Stimulated activated naive CD8-positive, alpha-beta T cell treated with anti-CD3 and anti-CD28 coated beads, Interleukin-15, Interleukin-2, amounts not matched to agents 100 U/mL and 50 U/mL, for 24 hours (primary cell): ENCODE results near the gene PGF.

Experiments
- ATAC-seq: fragments of 150-1000 bp; cut with Tn5 transposase; one replicate; pipeline ENCODE4 v1.10.0; 2021
- DNase-seq: peaks from one replicate; pipeline ENCODE4 v3.0.0; 2021

Gene PGF

DNA sequence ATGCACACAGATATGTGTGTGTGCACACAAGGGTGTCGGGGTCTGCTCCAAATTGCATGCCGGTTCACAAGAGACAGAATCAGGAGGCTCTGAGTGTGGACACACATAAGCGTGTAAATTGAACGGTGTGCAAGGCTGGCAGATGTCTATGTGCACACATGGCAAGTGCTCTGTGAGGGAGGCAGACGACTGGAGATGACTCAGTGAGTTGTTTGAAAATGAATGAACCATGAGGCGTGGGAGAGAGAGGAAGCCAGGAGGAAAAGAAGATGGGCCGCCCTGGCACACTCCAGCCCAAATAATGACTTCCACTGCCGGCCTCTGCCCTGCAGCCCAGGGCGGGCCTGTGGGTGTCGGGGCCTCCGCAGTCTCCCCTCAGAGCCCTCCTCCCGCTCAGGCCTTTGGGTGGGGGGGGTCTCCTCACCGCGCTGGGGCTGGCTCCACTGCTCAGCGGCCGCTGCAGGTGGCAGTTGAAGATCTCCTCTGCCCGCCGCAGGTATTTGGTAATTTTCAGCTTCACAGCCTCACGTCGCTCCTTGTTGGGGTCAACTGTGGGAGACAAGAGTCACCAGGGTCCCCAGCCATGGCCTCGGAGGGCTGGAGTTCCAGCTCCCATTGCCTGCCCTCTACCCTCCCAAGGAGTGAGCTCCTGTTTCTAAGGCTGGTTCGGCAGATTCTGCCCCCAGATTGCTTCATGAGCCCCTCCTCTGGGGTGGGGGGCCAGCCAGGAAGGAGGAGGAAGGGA, 35.8 kb downstream of the PGF start:
- ATAC-seq (no peak), DNase-seq (no peak)

DNA sequence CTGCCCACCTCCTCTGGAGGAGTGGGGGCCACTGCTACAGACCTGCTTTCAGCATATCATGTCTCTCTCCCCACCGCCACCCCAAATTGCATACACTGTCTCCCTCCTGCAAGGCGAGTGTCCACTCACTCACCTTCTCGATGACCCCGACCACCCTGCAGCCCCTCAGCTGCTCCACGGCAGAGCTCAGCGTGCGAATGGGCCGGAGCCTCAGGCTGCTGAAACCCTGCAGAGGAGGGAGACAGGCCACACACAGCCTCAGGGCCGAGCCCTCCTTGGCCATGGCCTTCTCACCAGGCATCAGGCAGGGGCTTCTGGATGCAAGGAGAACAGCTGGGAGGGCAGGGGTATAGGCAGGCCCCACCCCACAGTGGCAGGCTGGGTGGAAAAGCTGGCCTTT, 37.0 kb downstream of the PGF start:
- ATAC-seq (no peak), DNase-seq (no peak)

DNA sequence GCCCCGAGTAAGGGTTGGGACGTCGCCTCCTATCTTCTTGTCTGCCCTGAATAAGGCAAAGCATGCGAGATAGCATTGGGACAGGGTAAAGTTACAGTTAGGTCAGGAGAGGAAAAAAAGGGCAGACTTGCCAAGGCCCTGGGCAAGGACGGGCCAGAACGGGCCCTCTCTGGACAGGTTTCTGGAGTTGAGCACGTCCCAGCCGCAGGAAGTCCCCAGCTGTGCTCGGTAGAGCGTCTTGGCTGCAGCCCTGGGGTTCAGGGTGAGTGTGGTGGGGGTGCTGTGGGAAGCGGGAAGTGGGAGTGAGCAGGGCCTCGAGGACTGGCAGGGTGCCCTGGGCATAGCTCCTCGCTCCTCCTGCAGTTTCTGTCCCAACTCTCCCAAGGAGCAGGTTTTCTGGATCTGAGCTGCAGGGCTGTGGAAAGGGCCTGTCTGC, 37.7 kb downstream of the PGF start:
- DNase-seq (no peak), ATAC-seq (no peak)

DNA sequence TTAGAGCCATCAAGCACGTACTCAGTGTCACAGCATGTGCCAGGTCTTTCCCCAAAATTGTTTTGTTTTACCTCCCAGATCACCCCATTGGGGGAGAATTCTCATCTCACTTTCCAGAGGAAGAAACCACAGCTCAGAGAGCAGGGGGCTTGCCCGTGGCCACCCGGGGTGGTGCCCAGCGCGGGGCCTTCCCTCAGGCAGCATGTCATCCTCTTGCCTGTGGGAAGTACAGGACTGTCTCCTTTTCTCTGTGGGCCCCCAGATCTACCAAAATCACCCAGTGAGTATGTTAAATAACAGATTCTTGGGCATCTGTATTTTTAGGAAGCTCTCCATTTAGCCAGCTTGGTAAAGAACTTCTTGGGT, 38.2 kb downstream of the PGF start:
- ATAC-seq = no peak
- no peak for DNase-seq

DNA sequence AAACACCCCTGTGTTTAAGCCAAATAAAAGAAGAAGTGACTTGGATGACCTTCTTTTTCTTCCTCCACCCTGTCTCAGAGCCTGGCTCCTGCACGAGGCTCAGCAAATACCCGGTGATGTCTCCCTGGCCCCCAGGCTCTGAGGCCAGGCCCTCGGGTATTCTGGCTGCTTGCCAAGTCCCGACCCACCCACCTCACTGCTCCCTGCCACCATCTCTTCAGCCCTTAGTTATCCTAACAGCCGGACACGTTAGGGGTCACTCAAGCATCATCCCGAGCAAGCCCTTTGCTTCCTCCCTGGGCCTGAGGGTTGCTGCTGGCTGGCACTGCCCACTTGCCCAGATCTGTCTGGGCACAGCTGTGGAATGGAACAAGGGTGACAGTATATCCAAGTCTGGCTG, 39.6 kb downstream of the PGF start:
- ATAC-seq (no peak), DNase-seq (no peak)

DNA sequence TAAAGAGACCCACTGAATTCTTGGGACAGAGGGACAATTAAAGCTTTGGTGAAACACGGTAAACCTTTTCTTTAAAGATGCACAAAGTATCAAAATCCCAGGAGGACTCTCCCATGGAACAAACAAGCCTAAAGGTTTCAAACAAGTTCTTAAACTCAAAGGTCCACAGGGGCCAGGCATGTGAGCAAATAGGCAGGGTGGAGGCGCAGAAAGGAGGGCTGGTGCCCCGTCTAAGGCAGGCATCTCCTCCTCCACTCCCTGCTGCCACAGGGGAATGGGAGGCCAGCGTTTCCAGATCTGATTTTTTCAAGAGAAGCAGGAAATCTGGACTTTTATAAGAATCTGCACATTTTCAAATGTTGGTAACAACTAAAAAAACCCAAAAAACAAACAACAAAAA, 40.0 kb downstream of the PGF start:
- DNase-seq (no peak), ATAC-seq (no peak)

DNA sequence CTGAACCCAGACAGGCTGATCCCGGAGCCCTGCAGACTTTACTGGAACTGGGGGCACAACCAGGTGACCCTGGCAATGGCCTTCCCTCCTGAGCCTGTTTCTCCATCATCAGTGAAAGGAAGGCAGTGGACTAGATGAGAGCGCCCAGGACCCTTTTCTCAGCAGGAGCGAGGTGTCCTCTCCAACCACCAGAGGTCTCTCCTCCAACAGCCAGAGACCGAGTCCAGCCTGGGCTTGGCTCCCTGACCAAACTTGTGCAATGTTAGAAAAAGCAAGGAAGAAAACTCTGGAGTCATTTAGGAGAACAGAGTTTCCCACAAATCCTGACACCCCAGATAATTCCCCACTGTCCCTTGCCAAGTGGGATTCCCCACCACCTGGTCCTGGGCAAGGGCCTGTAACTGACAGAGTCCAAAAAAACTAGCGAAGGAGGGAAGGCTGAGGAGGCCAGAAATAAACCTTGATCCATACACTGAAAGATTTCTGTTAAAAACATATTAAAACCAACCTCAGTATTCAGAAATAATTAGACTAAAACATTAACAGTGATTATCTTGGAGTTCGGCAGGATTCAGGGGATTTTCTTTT, 41.3 kb downstream of the PGF start:
- ATAC-seq = no peak
- no peak for DNase-seq

DNA sequence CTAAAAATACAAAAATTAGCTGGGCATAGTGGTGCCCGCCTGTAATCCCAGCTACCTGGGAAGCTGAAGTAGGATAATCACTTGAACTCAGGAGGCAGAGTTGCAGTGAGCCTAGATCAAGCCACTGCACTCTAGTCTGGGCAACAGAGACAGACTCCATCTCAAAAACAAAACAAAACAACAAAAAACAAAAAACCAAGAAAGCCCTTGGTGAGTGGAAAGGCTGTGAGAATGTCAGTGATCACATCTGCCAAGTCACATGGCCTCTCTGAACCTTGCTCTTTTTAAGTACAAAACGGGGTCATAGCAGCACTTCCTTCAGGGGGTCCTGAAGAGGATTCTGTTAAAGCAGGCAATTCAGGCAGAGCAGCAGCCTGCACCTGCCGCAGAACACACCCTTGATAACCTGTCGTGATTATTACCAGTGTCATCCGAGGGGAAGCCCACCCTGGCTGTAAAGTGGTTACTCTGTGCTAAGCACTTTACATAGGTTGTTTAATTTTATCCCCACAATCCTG, 41.9 kb downstream of the PGF start:
- ATAC-seq (no peak), DNase-seq (no peak)

DNA sequence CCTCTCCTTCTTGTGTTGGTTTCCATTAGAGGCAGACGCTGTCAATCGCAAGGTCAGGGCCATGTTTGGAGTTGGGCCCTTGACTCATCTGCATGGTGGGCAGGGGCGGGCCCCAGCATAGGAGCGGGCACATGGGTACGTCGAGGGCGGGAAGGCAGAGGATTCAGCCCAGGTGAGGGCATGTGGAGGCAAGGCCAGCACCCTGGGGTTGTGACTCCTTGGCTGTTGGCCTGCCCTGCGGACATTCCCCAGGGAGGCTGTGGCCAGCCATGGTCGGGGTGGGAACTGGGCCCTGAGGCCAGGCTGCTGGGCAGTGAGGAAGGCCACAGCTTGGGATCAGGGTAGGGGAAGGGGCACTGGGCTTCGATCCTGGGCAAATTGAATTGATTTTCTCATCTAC, 42.6 kb downstream of the PGF start:
- ATAC-seq (no peak), DNase-seq (no peak)

DNA sequence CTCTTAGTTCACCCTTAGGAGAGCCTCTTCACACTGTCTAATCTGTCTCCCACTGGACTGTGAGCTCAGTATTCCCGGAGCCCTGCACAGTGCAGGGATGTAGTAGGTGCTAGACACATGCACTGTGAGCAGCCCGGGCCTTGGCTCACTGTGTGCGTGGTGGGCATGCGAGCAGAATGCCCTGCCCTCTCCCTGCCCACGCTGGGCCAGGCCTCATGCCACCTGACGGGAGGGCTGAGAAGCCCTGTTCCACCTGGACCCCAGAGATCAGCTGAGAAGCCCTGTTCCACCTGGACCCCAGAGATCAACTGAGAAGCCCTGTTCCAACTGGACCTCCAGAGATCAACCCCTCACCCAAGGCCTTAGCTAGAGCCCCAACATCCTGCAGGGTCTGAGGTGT, 43.3 kb downstream of the PGF start:
- no peak for ATAC-seq
- no peak for DNase-seq

DNA sequence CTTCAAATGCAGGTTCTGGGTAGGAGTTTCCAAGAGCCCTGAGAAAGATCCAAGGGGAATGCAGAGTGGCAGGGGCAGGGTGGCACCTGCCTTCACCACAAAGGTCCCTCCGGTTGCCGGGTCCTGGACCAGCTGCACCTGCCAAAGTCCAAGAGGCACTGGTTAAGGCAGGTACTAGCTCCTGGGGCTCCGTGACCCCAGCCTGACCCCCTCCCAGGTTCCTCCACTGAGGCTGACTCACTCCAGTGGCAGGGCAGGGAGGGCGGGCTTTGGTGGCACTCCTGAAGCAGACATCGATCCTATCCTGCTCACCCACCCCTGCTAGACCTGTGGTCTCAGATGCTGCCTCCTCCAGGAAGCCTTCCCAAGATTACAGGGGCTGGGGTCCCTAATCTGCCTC, 43.7 kb downstream of the PGF start:
- DNase-seq = no peak
- ATAC-seq = no peak

DNA sequence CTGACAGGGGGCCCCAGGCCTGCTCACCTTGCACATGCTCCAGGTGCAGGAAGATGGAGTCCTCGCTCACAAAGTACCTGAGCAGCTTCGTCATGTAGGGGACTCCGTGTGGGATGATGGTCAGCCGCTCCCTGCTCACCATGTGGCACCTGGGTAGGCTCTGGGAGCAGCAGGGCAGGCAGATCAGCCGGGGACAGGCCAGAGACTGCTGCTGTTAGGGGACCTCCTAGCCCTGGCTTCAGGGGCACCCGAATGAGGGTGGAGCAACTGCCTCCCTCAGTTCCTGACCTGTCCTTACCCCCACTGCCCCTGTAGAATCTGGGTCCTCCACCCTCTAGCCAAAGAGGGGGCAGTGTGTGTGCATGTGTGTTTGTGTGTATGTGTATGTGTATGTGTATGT, 44.2 kb downstream of the PGF start:
- ATAC-seq (no peak), DNase-seq (no peak)

DNA sequence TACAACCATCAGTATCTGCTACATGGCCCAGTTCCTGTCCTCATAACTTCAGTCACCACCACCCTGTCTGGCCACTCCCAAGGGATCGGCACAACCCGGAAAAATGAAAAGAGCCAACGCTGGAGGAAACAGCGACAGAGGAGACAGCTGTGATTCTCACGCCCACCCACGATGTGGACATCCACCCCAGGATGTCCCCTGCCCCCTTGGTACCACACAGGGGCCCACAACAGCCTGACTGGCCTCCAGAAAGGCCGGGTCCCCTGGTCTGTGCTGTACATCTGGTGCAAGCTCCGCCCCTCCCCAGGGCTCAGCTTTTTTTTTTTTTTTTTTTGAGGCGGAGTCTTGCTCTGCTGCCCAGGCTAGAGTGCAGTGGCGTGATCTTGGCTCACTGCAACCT, 44.8 kb downstream of the PGF start:
- no peak for DNase-seq
- ATAC-seq = no peak

DNA sequence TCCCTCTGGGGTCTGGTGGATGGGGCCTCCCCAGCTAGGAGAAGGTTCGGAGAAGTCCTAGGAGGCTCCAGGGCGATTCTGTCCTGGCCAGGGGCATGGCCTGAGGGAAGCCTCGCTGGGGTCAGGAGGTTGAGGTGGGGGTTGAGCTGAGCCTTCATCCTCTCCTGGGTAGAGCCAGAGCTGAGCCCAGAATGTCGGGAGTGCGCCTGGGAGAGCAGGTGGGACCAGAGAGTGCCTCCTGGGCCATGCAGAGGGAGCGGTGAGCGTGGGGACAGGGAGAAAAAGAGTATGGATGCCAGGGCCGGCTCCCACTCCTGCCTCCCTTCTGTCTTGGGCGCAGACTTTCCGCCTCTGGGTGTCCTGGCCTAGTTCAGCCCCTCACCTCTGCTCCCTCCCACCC, 45.5 kb downstream of the PGF start:
- ATAC-seq (no peak), DNase-seq (no peak)

DNA sequence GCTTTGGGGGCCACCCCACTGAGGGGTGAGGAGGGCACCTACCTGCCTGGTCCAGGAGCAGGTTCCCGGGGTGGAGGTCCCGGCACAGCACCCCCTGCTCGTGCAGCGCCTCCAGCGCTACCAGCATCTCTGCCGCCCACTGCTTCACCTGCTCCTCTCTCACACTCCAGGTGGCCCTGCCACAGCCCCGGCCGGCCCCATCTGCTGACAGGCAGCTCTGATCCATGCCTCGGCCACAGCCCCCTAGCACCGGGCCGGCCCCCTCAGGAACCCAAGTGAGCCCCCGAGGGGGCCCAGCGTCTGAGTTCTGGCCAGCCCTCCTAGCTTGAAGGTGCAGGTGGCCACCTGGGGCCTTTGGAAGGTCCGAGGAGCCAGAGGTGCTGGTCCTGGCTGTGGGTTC, 45.9 kb downstream of the PGF start:
- DNase-seq (no peak), ATAC-seq (no peak)

DNA sequence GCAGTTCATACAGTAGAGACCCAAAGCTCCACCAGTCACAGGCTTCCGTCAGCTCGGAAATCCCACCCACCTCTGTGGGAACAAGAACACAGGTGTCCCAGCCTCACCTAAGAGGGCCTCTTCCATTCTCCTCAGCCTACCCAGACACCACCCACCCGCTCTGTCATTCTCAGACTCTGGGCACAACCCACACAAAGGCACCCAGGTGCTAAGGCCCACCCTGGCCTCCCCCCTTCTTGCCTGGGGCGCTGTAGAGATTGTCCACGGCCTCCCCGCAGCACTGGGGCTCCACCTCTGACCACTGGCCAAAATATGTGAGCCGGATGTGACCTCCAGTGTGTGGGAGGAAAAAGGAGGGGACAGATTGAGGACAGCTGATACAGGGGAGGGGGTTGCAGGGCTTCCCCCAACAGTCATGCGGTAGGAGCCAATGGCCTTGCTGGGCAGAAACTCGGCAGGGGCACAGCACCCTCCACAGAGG, 46.5 kb downstream of the PGF start:
- DNase-seq (no peak), ATAC-seq (no peak)

DNA sequence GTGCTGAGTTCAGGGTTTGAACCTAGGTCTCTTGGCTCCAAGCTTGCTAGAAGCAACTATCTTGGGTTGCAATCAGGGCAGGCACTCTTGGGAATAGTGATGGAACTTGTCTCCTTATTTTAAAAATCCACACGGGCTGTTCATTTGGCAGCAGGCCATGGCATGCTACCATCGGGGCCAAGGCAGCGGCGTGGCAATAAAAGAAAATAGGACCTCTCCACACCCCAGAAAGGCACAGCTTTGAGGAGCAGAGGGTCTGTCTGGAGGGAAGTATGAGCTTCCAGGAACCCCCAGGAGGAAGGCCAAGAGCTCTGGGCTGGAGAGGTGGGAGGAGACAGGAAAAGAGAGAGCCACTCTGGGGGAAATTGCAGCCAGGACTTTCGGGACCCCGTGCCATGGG, 47.7 kb downstream of the PGF start:
- DNase-seq (no peak), ATAC-seq (no peak)

DNA sequence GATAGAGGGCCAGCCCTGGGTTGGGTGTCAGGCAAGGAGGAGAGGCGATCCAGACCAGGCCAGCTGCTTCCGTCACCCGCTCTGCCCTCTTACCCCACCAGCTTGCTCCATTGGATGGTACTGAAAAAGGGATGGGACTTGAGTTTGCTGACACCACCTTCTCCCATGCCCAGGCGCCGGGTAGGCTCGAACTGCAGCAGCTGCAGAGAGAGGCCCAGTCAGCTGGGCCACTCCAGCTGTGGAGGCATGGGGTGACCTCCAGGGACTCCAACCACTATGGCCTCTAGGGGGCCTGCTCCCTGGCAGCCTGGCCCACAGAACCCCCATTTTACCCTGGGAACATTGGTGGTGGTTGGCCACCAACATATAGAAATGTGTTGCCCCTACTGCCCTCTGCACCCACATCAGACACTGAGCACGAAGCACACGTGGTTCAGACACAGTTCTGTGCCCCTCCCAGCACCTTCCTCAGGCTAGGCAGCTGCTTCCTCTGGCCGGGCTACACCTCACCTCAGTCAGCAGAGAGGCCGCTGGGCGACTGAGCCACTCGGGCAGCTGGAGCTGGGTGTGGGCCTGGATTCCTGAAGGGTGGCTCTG, 48.4 kb downstream of the PGF start:
- ATAC-seq = peak; percentile 9
- no peak for DNase-seq

DNA sequence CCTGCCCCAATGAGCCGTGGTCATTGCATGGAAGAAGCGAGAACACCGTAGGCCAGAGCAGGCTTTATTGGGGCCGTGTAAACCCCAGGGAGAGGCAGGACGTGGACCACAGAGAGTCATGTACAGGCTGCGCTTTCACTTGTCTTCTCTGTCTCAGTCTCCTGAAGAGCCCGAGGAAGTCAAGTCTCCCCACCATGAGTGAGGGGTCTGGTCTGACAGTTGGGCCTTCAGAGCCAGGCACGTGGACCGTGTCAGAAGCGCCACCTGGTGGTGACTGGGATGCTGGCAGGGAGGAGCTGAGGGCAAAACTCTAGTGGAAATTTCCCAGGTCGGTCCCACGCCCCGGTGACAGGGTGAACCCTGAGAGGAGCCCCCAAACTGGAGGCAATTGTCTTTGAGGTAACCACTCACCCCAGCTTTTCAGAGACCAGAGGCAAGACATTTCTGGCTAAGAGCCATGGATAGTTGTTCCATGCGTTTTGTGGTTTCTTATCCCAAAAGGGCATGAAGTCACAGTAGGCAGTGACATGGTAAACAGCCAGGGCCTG, 49.7 kb downstream of the PGF start:
- DNase-seq (peak; percentile 91), ATAC-seq (peak; percentile 67)

DNA sequence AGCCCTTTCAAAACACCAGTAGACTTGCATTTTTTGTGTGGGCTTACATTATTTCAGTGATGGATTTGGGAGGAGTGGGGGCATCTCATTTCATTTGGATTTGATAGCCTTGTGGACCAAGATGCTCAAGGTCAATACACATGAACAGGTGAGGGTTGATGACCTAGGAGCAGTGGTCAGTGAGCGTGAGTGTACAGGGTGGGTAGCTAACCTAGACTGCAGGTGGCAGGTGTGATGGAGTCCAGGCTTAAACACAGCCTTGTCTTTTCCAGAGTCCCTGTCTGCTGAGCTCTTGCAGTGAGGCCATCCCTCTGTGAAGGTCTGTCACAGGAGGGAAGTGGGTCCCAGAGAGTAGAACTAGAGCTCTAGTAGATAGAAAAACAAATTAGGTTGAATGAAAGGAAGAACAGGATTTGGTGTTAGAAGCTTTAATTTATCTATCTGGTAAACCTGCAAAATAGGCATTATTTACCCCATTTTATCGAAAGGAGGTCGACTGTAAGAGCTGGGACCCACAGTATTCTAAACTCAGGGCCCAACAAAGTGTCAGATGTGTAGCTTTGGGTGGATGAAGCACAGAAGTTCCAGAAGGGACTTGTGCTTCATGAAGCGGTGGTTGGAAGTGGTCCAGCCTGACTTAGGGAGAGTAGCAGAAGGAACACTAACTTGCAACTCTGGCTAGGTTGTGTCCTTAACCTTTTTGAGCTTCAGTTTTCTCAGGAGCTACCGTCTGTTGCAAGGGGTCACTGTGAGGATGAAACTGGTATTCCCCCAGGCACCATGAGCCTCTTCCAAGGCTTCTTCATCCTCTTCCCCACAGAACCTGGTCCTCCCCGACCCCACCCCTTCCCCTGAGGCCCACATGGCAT, 50.5 kb downstream of the PGF start:
- DNase-seq (no peak), ATAC-seq (no peak)

DNA sequence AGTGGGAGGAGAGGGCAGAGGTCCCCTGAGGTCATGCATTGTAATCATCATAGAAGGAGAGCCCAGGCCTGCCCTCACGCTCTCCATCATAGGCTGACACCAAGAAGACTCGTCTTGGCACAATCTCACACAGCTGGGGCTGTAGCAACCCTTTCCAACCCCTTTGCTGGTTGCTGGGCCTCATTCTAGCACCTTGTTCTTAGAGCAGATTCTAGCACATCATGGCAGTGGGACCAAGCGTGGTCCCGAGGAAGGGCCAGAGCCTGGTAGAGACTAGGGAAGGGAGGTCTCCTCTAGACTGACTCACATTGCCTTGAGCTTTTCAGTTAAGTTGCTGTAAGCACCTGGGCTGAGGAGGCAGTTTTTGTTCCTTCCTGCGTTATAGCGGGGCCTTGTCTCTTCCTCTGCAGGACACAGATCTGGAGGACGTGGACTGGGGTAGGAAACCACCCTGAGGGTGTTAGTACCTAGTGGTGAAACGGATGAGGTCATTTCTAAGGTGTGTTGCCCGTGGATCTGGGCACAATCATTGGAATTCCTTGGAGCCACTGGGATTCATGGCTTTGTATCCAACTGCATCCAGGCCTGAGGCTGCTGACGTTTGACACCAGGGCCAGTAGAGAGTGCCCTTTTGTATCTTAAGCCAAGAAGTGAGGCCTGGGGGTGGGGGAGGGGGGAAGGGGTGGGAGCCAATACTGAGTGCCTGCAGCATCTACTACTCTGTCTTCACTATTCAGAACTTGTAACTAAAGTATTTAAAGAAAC, 52.3 kb downstream of the PGF start:
- ATAC-seq = no peak
- no peak for DNase-seq

DNA sequence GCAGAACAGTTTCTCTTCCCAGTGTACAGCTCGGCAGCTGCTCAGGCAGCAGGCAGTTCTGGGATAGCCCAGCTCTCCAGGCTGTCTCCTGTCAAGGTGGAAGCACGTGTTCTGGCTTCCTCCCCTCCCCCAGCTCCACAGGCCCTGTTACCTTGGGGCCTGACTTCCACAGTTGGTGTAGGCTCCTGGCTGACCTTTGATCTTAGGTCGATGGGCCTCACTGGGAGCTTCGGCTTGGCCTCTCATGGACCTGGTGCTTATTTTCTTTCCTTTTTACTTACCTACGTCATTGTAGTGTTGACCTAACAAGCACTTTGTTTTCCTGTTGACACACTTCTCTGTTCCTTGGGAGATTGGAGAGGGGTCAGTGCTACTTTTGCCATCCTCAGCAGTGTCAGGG, 56.7 kb downstream of the PGF start:
- no peak for ATAC-seq
- DNase-seq = no peak
